HepG2 (cell line): Measurements from ENCODE around the gene NIP7. TPM values are rescaled to one million over a fixed set of nuclear protein-coding genes. Genes with fewer than 3 reads are reported as not detected.

Experiments used
- AKAP8 ChIP-seq: sonication (generic); formaldehyde crosslinking; IDR thresholded peaks from 2 replicates; pipeline ENCODE4 v1.5.1; 2020; ENCODE audit warnings: mild to moderate bottlenecking, missing genetic modification reagents
- ELF4 ChIP-seq: sonication (generic); formaldehyde crosslinking; IDR thresholded peaks from 2 replicates; pipeline ENCODE4 v1.5.0; 2020; ENCODE audit warnings: missing genetic modification reagents, mild to moderate bottlenecking, moderate library complexity, borderline replicate concordance
- POLR2G ChIP-seq: fragments of 200-400 bp; formaldehyde crosslinking; IDR thresholded peaks from 2 replicates; pipeline ENCODE4 v1.6.1; 2018; ENCODE audit warnings: mild to moderate bottlenecking, low read depth, low read length, moderate library complexity
- ZBTB38 ChIP-seq: sonication (generic); formaldehyde crosslinking; IDR thresholded peaks from 2 replicates; pipeline ENCODE4 v1.5.1; 2020; ENCODE audit warnings: mild to moderate bottlenecking, missing genetic modification reagents
- ZFP90 ChIP-seq: sonication (generic); formaldehyde crosslinking; IDR thresholded peaks from 2 replicates; pipeline ENCODE4 v1.8.0; 2022; ENCODE audit warnings: missing genetic modification reagents, mild to moderate bottlenecking, inconsistent platforms, borderline replicate concordance
- ZMYM4 ChIP-seq: sonication (generic); formaldehyde crosslinking; IDR thresholded peaks from 2 replicates; pipeline ENCODE4 v1.8.1; 2023; ENCODE audit warnings: mild to moderate bottlenecking, missing genetic modification reagents
- ZNF382 ChIP-seq: sonication (generic); formaldehyde crosslinking; IDR thresholded peaks from 2 replicates; pipeline ENCODE4 v1.5.0; 2020; ENCODE audit warnings: missing genetic modification reagents, mild to moderate bottlenecking, borderline replicate concordance
- ZNF484 ChIP-seq: sonication (generic); formaldehyde crosslinking; IDR thresholded peaks from 2 replicates; pipeline ENCODE4 v1.5.1; 2020; ENCODE audit warnings: mild to moderate bottlenecking, low read depth, missing genetic modification reagents, borderline replicate concordance
- ZNF644 ChIP-seq: IDR thresholded peaks from 2 replicates; pipeline ENCODE4 v1.6.1; 2016; ENCODE audit warnings: low read depth
- polyA plus RNA-seq, 8 experiments: library from polyadenylated mRNA; depleted of rRNA in 3 of 8; stranded (reverse) in 7 of 8; unstranded in 1 of 8; fragments of >200 nt; fragmentation: Illumina TruSeq in 4 of 8; extraction: Trizol in 4 of 8; gene quantifications; 2 replicates each; pipeline versions ENCODE4 v1.2.1 to v1.2.3, GENCODE V29; 2011 to 2016; ENCODE audit warnings: low read depth in 4 of 8, missing spikeins in 1 of 8, mixed read lengths in 1 of 8; ENCODE audit not compliant: insufficient read depth in 1 of 8
- total RNA-seq, 5 experiments: library from RNA; depleted of rRNA; stranded (reverse); fragments of >200 nt; fragmentation: Illumina TruSeq; extraction: Trizol; gene quantifications; 2 replicates each; pipeline ENCODE4 v1.2.3, GENCODE V29; 2016; ENCODE audit warnings: low read depth in 1 of 5
- TF ChIP-seq, protein P1 (sequence below): sonication (generic); formaldehyde crosslinking; IDR thresholded peaks from 2 replicates; pipeline ENCODE4 v1.5.0; 2020; ENCODE audit warnings: mild to moderate bottlenecking, missing genetic modification reagents, borderline replicate concordance
- TF ChIP-seq, protein P2 (sequence below): sonication (generic); formaldehyde crosslinking; IDR thresholded peaks from 2 replicates; pipeline ENCODE4 v1.8.1; 2022; ENCODE audit warnings: mild to moderate bottlenecking, missing genetic modification reagents
- TF ChIP-seq, protein P3 (sequence below): IDR thresholded peaks from 2 replicates; pipeline ENCODE4 v1.6.1; 2016; ENCODE audit warnings: low read depth

Gene NIP7
- total and polyA plus RNA-seq, 2 of the 13 experiments (the other 11 are each of a cell fraction or from before 2014, with no cell fraction given) = 15.3 to 114 TPM

DNA sequence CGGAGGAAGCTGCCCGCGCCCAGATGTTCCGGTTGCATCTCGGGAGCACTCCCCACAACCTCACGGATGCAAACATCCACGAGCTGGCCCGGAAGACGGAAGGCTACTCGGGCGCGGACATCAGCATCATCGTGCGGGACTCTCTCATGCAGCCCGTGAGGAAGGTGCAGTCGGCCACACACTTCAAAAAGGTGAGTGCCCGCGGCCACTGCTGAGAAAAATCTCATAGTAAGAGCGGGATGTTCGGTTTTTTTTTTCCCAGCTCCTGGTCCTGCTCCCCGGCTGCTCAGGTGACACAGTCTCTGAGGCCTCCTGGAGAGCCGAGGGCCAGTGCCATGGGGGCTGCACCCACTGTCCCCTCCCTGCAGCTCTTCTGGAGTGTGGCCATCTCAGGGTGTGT lies 18.5 kb upstream of the NIP7 start (continued):
- TF ChIP-seq, protein P1, sequence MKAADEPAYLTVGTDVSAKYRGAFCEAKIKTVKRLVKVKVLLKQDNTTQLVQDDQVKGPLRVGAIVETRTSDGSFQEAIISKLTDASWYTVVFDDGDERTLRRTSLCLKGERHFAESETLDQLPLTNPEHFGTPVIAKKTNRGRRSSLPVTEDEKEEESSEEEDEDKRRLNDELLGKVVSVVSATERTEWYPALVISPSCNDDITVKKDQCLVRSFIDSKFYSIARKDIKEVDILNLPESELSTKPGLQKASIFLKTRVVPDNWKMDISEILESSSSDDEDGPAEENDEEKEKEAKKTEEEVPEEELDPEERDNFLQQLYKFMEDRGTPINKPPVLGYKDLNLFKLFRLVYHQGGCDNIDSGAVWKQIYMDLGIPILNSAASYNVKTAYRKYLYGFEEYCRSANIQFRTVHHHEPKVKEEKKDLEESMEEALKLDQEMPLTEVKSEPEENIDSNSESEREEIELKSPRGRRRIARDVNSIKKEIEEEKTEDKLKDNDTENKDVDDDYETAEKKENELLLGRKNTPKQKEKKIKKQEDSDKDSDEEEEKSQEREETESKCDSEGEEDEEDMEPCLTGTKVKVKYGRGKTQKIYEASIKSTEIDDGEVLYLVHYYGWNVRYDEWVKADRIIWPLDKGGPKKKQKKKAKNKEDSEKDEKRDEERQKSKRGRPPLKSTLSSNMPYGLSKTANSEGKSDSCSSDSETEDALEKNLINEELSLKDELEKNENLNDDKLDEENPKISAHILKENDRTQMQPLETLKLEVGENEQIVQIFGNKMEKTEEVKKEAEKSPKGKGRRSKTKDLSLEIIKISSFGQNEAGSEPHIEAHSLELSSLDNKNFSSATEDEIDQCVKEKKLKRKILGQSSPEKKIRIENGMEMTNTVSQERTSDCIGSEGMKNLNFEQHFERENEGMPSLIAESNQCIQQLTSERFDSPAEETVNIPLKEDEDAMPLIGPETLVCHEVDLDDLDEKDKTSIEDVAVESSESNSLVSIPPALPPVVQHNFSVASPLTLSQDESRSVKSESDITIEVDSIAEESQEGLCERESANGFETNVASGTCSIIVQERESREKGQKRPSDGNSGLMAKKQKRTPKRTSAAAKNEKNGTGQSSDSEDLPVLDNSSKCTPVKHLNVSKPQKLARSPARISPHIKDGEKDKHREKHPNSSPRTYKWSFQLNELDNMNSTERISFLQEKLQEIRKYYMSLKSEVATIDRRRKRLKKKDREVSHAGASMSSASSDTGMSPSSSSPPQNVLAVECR (CRISPR knock-in tag) = no peak
- no peak for TF ChIP-seq ZNF644 (CRISPR knock-in tag)
- TF ChIP-seq, protein P2, sequence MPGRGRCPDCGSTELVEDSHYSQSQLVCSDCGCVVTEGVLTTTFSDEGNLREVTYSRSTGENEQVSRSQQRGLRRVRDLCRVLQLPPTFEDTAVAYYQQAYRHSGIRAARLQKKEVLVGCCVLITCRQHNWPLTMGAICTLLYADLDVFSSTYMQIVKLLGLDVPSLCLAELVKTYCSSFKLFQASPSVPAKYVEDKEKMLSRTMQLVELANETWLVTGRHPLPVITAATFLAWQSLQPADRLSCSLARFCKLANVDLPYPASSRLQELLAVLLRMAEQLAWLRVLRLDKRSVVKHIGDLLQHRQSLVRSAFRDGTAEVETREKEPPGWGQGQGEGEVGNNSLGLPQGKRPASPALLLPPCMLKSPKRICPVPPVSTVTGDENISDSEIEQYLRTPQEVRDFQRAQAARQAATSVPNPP (CRISPR knock-in tag) = no peak
- 0 out of 2 replicates have a peak, but pooled peaks have one; percentile 1 for TF ChIP-seq AKAP8 (CRISPR knock-in tag)
- no peak for TF ChIP-seq ZNF484
- TF ChIP-seq, protein P3, sequence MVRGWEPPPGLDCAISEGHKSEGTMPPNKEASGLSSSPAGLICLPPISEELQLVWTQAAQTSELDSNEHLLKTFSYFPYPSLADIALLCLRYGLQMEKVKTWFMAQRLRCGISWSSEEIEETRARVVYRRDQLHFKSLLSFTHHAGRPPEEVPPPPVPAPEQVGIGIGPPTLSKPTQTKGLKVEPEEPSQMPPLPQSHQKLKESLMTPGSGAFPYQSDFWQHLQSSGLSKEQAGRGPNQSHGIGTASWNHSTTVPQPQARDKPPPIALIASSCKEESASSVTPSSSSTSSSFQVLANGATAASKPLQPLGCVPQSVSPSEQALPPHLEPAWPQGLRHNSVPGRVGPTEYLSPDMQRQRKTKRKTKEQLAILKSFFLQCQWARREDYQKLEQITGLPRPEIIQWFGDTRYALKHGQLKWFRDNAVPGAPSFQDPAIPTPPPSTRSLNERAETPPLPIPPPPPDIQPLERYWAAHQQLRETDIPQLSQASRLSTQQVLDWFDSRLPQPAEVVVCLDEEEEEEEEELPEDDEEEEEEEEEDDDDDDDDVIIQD (CRISPR knock-in tag) = no peak
- 0 out of 2 replicates have a peak, but pooled peaks have one; percentile 27 for TF ChIP-seq ZBTB38 (CRISPR knock-in tag)
- TF ChIP-seq ZMYM4 (CRISPR knock-in tag) = no peak
- no peak for TF ChIP-seq ZNF382 (CRISPR knock-in tag)
- TF ChIP-seq ZFP90 (CRISPR knock-in tag) = no peak
- TF ChIP-seq POLR2G = peak; percentile 46; the same call in 1 of the 2 replicates
- no peak for TF ChIP-seq ELF4 (CRISPR knock-in tag)
